Bronchial epithelial cell (primary cell): Measurements from ENCODE around the gene EHD3. TPM values are rescaled to one million over a fixed set of nuclear protein-coding genes. Genes with fewer than 3 reads are reported as not detected.
A peak's percentile ranks its signal among the peaks of the same experiment; 100 is the strongest.

ENCODE experiments used
- DNase-seq: peaks from one replicate; pipeline ENCODE4 v3.0.0-alpha.2; 2010; ENCODE audit warnings: low read depth
- FAIRE-seq: peaks from 2 replicates; lab custom pipeline; 2011; peaks lifted over from hg19 to GRCh38; lab: Jason Lieb, UNC
- H3K27me3 ChIP-seq: 2 replicates; pipeline ENCODE4 v1.5.1; 2011; ENCODE audit warnings: low read length; ENCODE audit not compliant: control insufficient read depth, insufficient read depth
- H3K36me3 ChIP-seq: 2 replicates; pipeline ENCODE4 v1.5.1; 2011; ENCODE audit warnings: low read length; ENCODE audit not compliant: control insufficient read depth, insufficient read depth
- H3K4me3 ChIP-seq: 2 replicates; pipeline ENCODE4 v1.5.1; 2011; ENCODE audit warnings: mild to moderate bottlenecking, low read depth, low read length, control low read depth
- total RNA-seq: library from RNA; depleted of rRNA; stranded (reverse); fragments of >200 nt; gene quantifications from 2 replicates; pipeline ENCODE4 v1.2.1, GENCODE V29; 2014
- TF ChIP-seq, protein P1 (sequence below): IDR thresholded peaks from 2 replicates; pipeline ENCODE4 v1.5.1; 2011; ENCODE audit warnings: mild to moderate bottlenecking, moderate library complexity, low read length, control low read depth, inconsistent platforms; ENCODE audit not compliant: insufficient read depth, severe bottlenecking

Gene EHD3
- total RNA-seq = 1.6 and 2.3 TPM in 2 replicates

DNA sequence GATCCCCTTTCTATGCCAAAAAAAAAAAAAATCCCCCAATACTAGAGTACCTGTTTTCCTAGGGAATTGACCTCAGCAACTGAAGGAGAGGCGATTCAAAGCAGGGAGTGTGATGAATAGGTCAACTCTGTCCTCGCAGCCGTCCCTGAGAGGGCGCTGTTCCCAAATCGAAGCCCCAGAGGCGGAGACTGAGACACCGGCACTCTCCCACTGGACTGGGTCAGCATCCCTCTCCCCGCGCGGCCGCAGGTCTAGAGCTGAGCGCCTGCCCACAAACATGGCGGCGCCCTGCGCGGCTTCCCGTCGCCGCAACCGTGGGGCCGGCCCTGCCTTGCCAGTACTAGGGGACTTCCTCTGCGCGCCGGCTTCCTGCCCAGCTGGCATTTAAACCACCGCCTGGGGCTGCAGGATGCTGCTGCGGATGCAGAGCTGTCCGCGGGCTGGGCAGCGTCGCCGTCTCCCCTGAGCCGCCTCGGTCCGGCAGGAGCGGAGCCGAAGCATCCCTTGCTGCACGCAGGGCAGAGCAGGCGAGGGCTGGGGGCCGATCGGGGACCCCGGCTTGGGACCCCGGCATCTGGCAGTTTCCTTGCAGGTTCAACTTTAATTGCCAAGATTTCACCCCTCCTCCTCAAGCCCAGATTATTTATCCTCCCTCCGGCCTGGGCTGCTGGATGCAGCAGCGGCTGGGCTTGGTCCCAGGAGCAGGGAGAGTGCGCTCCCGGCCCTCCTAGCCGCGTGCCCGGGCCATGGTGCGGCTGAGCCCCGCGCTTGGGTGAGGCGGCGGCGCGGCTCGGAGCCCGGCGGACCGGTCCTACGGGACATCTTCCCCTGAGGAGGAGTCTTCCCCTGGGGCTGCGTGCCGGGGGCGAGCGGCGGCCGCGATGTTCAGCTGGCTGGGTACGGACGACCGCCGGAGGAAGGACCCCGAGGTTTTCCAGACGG is at the start of gene EHD3:
Gene EHD3 (plus strand): TSS at position 412 of the 942 bp plus-strand sequence. CDS start 470 bp downstream, at position 882.
- peak; percentile 76 for DNase-seq
- no peaks in the 10 kb centered on the region for H3K27me3 ChIP-seq
- peak within 1 kb of the TSS; percentile 52 for H3K4me3 ChIP-seq
- TF ChIP-seq, protein P1, sequence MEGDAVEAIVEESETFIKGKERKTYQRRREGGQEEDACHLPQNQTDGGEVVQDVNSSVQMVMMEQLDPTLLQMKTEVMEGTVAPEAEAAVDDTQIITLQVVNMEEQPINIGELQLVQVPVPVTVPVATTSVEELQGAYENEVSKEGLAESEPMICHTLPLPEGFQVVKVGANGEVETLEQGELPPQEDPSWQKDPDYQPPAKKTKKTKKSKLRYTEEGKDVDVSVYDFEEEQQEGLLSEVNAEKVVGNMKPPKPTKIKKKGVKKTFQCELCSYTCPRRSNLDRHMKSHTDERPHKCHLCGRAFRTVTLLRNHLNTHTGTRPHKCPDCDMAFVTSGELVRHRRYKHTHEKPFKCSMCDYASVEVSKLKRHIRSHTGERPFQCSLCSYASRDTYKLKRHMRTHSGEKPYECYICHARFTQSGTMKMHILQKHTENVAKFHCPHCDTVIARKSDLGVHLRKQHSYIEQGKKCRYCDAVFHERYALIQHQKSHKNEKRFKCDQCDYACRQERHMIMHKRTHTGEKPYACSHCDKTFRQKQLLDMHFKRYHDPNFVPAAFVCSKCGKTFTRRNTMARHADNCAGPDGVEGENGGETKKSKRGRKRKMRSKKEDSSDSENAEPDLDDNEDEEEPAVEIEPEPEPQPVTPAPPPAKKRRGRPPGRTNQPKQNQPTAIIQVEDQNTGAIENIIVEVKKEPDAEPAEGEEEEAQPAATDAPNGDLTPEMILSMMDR = peak; percentile 83
- no peaks in the 10 kb centered on the region for H3K36me3 ChIP-seq
- no peak for FAIRE-seq

DNA sequence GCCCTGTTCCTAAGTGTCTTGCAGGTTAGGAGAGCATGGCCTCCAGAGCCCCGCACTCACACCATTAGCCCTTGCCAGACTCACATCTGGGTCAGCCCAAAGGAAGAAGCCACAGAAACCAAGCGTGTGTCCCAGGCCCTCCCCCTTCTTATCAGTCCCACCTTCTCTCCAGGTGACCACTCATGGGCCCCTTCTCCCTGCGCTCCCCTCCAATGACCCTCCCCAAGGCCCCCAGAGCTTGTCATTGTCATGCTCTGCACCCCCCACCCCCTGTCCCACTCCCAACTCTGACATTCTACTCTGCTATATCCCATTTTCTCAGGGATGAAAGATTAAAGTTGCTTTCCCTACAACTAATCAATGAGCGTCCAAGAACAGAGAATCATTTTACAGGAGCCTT is 46.8 kb upstream of the EHD3 start:
- FAIRE-seq = no peak

DNA sequence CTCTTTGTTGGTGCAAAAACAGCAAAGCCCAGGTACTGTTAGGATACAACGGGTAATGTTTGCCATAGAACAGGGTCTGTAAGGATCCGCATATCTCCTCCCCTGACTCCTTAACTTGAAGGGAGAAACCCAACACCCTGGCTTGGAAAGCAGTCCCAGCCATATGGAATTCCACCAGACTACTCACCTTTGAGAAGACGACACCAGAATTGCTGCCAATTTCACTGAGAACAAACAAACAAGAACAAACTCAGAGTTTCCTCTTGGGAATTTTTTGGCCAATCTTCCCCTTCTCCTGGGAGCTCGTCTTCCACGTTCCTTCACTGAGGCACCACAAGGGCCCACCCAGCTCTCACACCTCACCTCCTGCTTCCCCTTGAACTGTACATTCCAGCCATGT is 45.8 kb upstream of the EHD3 start:
- peaks cover 4% of the 10 kb centered on the region for H3K27me3 ChIP-seq
- H3K36me3 ChIP-seq = no peaks in the 10 kb centered on the region
- TF ChIP-seq, protein P1 = no peak
- FAIRE-seq (no peak), DNase-seq (no peak)
- H3K4me3 ChIP-seq = no peak overlapping the region

More for the DNA sequence above, 46.8 kb upstream of the EHD3 start:
- no peak for DNase-seq
- TF ChIP-seq, protein P1 = no peak
- H3K36me3 ChIP-seq = no peaks in the 10 kb centered on the region
- peaks cover 4% of the 10 kb centered on the region for H3K27me3 ChIP-seq
- no peak overlapping the region for H3K4me3 ChIP-seq

DNA sequence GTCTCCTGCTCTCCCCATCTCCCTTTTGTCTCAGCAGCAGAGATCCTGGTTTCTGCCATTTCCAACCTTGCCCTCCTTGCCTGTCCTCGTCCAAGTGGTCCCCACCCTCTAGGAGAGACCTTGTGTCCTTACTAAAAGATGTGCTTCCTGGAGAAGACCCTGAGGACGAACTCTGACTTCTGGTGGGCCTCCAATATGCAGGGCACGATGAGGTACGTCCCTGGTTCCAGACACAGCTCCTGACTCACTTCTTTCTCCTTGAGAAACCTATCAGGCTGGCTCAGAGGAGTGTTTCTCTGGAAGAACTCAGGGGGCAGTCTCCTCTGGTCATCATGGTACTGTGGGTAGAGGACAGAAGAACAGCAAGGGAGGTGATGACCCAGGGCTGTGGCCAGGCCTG is 44.8 kb upstream of the EHD3 start:
- DNase-seq (no peak), FAIRE-seq (no peak)
- Histone ChIP-seq H3K4me3 (no peak overlapping the region), H3K36me3 (no peaks in the 10 kb centered on the region), H3K27me3 (peaks cover 4% of the 10 kb centered on the region)
- TF ChIP-seq, protein P1 = no peak

DNA sequence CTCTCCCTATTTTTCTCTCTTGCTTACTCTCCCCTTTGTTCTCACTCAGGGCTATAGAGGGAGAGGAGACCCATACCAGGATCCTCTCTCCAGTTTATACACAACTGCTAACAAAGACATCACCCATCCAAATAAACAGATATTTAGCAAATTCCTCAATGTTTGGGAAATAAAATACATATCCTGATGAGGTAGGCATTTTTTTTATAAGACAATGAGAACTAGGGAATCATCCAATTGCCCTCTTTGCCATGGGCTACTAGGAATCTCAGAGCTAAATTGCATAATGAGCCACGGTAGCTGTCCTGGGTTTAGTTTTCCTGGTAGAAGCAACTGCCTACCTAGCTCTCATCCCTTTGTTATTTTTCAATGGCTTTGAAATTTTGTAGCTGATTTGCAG is 43.8 kb upstream of the EHD3 start:
- peaks cover 3% of the 10 kb centered on the region for H3K27me3 ChIP-seq
- H3K36me3 ChIP-seq = no peaks in the 10 kb centered on the region
- FAIRE-seq (no peak), DNase-seq (no peak)
- H3K4me3 ChIP-seq = no peak overlapping the region
- TF ChIP-seq, protein P1 = no peak
